DMS114 treated with DMSO at 0.1 percent for 48 hours (cell line): ENCODE results near the gene DNAH7.

ENCODE experiments used
- DNase-seq: peaks from one replicate; lab custom pipeline; 2025; ENCODE audit not compliant: unreplicated experiment; lab: John Stamatoyannopoulos, UW

The DNAH7 gene

DNA sequence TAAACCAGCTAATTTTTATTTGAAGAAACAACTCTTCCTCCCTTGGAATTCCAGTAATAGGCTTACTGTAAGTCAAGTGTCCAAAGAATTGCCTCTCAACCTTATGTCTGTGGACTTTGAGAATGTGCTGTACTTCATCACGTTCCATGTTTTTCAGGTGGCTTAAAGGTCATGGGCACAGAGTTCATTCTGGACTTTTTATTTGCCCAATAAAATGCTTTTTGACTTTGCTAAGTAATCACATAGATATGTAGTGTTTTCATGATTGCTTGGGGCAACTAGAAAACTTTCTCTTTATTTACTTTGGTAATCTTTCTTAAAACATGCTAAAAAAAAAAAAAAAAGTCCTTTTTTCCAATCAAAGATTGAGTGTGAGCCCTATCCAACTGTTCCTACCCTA, 10.4 kb upstream of the DNAH7 start:
- DNase-seq, result no peak

GRCh38 chr2:196077821-196078220, 9.2 kb upstream of the DNAH7 start:
- DNase-seq, result no peak

DNA sequence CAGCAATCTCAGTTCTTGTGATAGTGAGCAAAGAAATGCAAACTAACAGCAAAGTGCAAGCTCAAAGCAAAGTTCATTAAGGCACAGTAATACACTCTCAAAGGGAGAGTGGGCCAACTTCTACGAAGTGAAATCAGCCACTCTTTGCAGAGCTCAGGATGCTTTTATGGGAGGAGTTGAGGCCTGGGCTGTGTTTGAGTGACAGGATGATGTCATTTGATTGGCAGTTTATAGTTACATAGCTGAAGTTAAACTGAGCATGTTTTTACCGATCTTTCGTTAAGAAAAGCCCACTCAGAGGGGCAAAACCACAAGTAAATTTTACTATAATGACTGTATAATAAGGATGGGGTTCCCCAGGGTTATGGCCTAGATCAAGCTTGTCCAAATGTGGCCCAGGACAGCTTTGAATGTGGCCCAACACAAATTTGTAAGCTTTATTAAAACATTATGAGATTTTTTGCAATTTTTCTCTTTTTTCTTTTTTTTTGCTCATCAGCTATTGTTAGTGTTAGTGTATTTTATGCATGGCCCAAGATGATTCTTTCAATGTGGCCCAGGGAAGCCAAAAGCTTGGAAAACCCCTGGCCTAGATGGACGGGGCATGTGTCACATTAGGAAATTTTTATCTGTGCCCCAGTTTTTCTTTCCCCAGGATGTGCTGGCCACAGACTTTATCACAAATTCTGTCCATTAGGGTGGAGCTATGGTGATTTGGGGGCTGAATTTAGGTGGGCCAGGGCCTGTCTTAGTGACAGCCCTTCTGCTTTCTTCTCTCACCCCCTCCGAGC, 8.3 kb upstream of the DNAH7 start:
- DNase-seq, result no peak

- DNase-seq, result no peak
These were observed 6.6 kb upstream of the DNAH7 start for GRCh38 chr2:196075196-196075595.

- DNase-seq, result no peak
These were observed 6.0 kb upstream of the DNAH7 start for GRCh38 chr2:196074631-196075030.

DNA sequence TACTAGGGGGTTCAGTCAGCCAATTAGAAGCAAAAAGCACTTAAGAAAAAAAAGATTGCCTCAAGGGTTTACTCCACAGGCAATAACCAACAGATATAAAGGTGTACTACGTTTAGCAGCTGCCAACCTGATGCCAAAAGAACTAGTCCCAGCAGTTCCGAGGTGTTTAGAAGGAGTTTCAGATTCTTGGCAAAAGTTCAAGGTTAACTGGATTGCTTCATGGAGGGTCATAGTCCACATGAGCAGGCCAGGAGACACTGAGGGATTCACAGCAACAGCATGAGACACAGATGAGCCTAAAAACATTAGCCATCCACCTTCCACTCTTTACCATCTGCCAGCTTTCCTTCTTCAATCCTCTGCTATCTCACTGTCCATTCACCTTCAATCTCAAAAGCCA, 4.9 kb upstream of the DNAH7 start:
- DNase-seq, result no peak

DNA sequence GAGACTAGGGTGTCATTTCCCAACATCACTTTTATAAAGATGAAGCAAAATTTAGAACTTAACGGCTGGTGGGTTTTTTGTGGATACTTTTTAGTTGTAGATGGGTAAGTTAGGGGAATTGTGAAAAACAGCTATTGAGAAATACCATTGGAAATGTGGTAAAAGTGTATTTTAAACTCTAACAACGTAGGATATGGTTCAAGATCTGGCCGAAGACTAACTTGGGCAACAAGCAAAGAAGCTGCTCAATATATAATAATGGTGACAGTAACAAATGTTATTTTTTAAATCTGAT, 1.6 kb downstream of the DNAH7 start:
- DNase-seq, result no peak

DNA sequence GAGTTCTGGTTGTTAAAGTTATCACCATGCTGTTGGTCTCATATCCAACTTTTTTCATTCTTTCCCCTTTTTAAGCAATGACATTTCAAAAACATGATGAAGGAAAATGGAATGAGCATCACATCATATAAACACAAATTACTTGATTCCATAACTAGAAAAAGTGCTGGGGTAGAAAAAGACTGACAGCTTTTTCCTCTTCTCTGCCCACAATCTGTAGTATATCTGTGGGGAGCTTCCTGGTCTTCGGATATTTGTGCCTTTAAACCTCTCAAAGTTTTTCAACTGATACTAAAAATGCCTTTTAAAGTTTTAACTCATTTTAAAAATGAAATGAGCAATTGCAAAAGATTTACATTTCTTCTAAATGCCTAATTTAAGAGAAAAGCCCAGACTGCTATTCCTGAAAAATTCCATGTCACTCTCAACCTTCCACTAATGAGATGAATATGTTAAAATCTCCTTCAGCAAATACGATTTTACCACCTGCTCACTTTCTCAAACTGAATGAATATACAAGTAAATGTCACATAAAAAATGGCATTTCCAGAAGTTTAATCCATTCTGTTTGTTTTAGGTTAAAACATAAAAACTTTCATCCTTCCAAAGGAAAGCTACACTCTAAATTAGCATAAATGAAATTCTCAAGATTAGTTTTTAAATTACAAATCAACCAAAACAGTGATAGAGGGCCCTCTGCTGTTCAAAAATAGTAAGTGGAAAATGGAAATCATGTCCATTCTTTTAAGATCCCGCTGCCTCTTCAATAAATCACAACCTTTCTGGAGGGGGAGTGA, 2.1 kb downstream of the DNAH7 start:
- DNase-seq, result peak; percentile 24

DNA sequence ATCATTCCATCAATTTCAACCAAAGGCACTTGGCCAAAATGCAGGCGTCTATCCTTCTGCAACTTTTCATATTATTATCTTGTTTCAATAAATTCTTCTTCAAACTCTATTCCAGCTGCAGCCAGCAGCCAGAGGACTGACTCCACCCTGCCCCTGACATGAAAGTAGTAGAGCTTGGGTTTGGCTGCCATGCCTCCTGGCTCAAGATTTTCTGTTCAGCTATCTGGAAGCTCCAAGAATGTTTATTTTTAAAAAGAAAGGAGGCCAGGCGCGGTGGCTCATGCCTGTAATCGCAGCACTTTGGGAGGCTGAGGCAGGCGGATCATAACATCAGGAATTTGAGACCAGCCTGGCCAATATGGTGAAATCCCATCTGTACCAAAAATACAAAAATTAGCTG, 4.9 kb downstream of the DNAH7 start:
- no peak for DNase-seq

GRCh38 chr2:196059491-196059960, 9.1 kb downstream of the DNAH7 start:
- DNase-seq, result no peak

GRCh38 chr2:196054631-196055030, 14.0 kb downstream of the DNAH7 start:
- DNase-seq, result no peak

GRCh38 chr2:196046123-196046917, 22.3 kb downstream of the DNAH7 start:
- no peak for DNase-seq

DNA sequence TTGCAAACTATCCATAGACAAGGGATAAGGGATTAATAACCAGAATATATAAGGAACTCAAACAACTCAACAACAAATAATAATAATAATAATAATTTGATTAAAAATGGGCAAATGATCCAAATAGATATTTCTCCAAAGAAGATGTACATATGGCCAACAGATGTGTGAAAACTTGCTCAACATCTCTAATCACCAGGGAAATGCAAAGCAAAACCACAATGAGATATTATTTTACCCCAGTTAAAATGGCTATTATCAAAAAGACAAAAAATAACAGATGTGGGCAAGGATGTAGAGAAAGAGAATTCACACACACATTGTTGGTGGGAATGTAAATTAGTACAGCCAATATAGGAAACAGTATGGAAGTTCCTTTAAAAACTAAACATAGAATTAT, 26.9 kb downstream of the DNAH7 start:
- DNase-seq, result no peak

DNA sequence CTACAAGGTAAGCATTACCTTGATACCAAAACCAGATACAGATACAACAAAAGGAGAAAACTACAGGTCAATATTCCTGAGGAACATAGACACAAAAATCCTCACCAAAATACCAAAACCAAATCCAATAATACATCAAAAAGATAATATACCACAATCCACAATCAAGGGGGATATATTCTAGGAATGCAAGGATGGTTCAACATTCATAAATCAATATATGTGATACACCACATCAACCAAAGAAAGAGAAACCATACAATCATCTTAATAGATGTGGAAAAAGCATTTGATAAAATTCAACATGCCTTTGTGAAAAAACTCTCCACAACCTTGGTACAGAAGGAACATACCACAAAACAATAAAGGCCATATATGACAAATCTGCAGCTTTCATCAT, 28.4 kb downstream of the DNAH7 start:
- DNase-seq, result no peak

DNA sequence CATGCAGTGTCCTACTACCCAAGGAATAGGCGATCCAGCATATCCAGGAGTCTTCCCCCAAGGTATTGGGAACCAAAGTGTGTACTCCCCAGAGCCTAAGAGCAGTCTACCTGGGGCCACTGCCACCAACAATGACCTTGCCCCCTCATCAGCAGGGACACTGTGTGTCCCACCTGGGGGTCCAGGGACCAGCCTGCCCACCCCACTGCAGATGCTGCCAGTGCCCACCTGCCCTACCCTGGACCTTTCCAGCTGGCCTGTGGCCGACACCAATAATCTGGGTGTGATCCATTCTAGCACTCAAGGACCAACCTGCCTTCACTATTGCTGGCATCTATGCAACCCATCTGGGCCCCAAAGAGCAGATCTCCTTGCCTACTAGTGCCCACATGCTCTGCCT, 32.2 kb downstream of the DNAH7 start:
- no peak for DNase-seq

- DNase-seq, result no peak
These were observed 50.6 kb downstream of the DNAH7 start for GRCh38 chr2:196018037-196018436.

GRCh38 chr2:196012314-196012713, 56.3 kb downstream of the DNAH7 start:
- DNase-seq, result no peak

DNA sequence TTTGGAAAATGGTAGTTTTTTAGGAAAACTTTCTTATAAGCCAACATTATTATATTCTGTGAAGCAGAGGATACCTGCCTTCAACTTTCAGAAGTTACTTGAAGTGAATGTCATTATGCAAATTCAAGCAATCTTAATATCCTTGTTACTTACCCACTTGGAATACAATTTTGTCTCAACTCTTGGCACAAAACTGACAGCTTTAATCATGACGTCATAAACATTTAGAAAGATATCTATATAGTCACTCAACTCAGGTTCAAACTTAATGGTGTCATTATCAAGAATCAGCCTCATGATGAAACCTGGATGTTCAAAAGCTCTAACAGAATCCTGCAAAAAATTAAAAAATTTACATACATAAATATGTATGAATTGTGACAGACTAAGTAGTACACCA, 68.1 kb downstream of the DNAH7 start:
- DNase-seq, result no peak

GRCh38 chr2:195998070-195998469, 70.6 kb downstream of the DNAH7 start:
- no peak for DNase-seq

DNA sequence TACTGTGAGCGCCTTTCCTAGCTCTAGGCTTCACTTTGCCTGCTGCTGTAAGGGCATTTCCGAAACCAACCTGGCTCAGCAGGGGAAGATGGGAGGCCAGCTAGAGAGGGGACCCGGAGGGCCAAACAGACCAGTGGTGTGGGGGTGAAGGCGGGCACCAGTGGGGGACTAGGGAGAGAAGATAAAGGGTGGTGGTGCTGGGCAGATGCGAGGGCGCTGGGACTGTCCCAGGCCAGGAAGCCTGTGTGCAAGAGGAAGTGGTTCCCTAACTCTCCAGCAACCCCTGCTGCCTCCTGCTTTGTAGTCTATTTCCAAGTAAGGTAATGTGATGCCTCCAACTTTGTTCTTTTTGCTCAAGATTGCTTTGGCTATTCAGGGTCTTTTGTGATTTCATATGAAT, 73.1 kb downstream of the DNAH7 start:
- DNase-seq, result no peak

- DNase-seq, result no peak
These were observed 75.0 kb downstream of the DNAH7 start for GRCh38 chr2:195993623-195994022.

DNA sequence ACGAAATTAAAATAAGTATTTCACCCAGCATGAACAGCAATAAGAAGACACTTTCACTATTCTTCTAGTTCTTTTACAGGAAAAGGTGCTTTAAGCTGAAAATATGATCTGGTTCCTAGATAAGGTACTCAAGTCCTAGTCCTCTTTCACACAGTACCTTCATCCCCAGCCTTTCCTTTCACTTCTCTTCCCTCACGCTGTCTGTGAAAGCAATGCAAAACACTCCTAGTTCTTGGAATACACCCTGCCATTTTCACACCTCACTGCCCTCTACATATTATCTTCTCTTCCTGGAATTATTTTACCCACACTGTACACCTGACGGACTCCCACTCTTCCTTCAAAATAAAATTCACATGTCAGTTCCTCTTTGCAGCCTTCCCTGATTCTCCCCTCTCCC, 82.9 kb downstream of the DNAH7 start:
- no peak for DNase-seq
